HTERT RPE-1 (cell line): ENCODE data around the gene RPSA.
"Not testable (repeated sequence)": the region's sequence is repeated elsewhere in the genome, so short reads cannot be mapped to it uniquely, and the experiment has no call there.

Experiments
- in situ Hi-C: fragments of 300-500 bp; cut with MboI; formaldehyde crosslinking; loops from 4 replicates; pipeline ENCODE4 v1.14.3; 2020; ENCODE audit warnings: low sequenced_read_pairs

The RPSA gene

GRCh38 chr3:39388153-39388552 lies 18.4 kb upstream of the RPSA start:
- in situ Hi-C loops, result no loop called here

- in situ Hi-C loops, result no loop called here
Observed at GRCh38 chr3:39388741-39389248, 17.7 kb upstream of the RPSA start.

GRCh38 chr3:39390181-39390580 lies 16.3 kb upstream of the RPSA start:
- in situ Hi-C loops, result no loop called here

- in situ Hi-C loops, result no loop called here
Observed at GRCh38 chr3:39396690-39397089, 9.8 kb upstream of the RPSA start.

- in situ Hi-C loops, result no loop called here
Observed at GRCh38 chr3:39398700-39399099, 7.8 kb upstream of the RPSA start.

- in situ Hi-C loops, result no loop called here
Observed at GRCh38 chr3:39401983-39402382, 4.5 kb upstream of the RPSA start.

- in situ Hi-C loops, result no loop called here
Observed at GRCh38 chr3:39404943-39405686, 1.4 kb upstream of the RPSA start.

- in situ Hi-C loops, result no loop called here
Observed at GRCh38 chr3:39405687-39406367, 693 bp upstream of the RPSA start.

- in situ Hi-C loops, result no loop called here
Observed at GRCh38 chr3:39407259-39407629, 724 bp downstream of the RPSA start.

- in situ Hi-C loops, result no loop called here
Observed at GRCh38 chr3:39407773-39408492, 1.4 kb downstream of the RPSA start.

- in situ Hi-C loops, result no loop called here
Observed at GRCh38 chr3:39408493-39409372, 2.2 kb downstream of the RPSA start.

GRCh38 chr3:39409514-39410136 lies 3.1 kb downstream of the RPSA start:
- in situ Hi-C loops, result no loop called here

GRCh38 chr3:39410893-39411292 lies 4.4 kb downstream of the RPSA start:
- in situ Hi-C loops, result no loop called here

GRCh38 chr3:39412668-39413260 lies 6.2 kb downstream of the RPSA start:
- in situ Hi-C loops, result no loop called here

GRCh38 chr3:39413691-39414420 lies 7.3 kb downstream of the RPSA start:
- in situ Hi-C loops, result no loop called here

- in situ Hi-C loops, result no loop called here
Observed at GRCh38 chr3:39414421-39414907, 7.9 kb downstream of the RPSA start.

GRCh38 chr3:39415302-39415701 lies 8.8 kb downstream of the RPSA start:
- in situ Hi-C loops, result not testable (repeated sequence)

GRCh38 chr3:39415983-39416382 lies 9.5 kb downstream of the RPSA start:
- in situ Hi-C loops, result no loop called here

GRCh38 chr3:39416998-39417397 lies 10.5 kb downstream of the RPSA start:
- in situ Hi-C loops, result not testable (repeated sequence)
